Amniotic stem cell (primary cell): ENCODE measurements around the gene RALGDS.
"Not testable (repeated sequence)": the region's sequence is repeated elsewhere in the genome, so short reads cannot be mapped to it uniquely, and the experiment has no call there.

Experiments
- DNase-seq: peaks from one replicate; lab custom pipeline; 2025; lab: John Stamatoyannopoulos, UW

RALGDS gene

GRCh38 chr9:133067006-133067405 lies 54.0 kb downstream of the RALGDS start:
- no peak for DNase-seq

GRCh38 chr9:133066181-133066983 lies 54.7 kb downstream of the RALGDS start:
- DNase-seq: no peak

- no peak for DNase-seq
These were observed 56.0 kb downstream of the RALGDS start for GRCh38 chr9:133065070-133065388.

- no peak for DNase-seq
These were observed 56.6 kb downstream of the RALGDS start for GRCh38 chr9:133064241-133065069.

GRCh38 chr9:133063500-133064231 lies 57.4 kb downstream of the RALGDS start:
- DNase-seq: no peak

GRCh38 chr9:133063159-133063499 lies 57.9 kb downstream of the RALGDS start:
- no peak for DNase-seq

- not testable (repeated sequence) for DNase-seq
These were observed 58.5 kb downstream of the RALGDS start for GRCh38 chr9:133062569-133062968.

- not testable (repeated sequence) for DNase-seq
These were observed 59.3 kb downstream of the RALGDS start, which contains the start of gene CEL for GRCh38 chr9:133061764-133062145. TSS of gene CEL (plus strand) at chr9:133061981. CDS start at chr9:133062003, 22 bp downstream.

- DNase-seq: not testable (repeated sequence)
These were observed 59.8 kb downstream of the RALGDS start for GRCh38 chr9:133061019-133061763.

GRCh38 chr9:133060417-133060841 lies 60.6 kb downstream of the RALGDS start:
- DNase-seq: no peak

GRCh38 chr9:133059623-133060022 lies 61.4 kb downstream of the RALGDS start:
- DNase-seq: no peak

- no peak for DNase-seq
These were observed 62.3 kb downstream of the RALGDS start for GRCh38 chr9:133058550-133059320.

GRCh38 chr9:133058071-133058470 lies 63.0 kb downstream of the RALGDS start:
- DNase-seq: no peak

GRCh38 chr9:133057553-133057952 lies 63.5 kb downstream of the RALGDS start:
- DNase-seq: no peak

- DNase-seq: no peak
These were observed 64.0 kb downstream of the RALGDS start for GRCh38 chr9:133057006-133057405.

- DNase-seq: no peak
These were observed 64.5 kb downstream of the RALGDS start for GRCh38 chr9:133056533-133056932.

- DNase-seq: no peak
These were observed 65.1 kb downstream of the RALGDS start for GRCh38 chr9:133055788-133056420.

- DNase-seq: peak; percentile 51
These were observed 66.1 kb downstream of the RALGDS start for GRCh38 chr9:133054966-133055365.

- no peak for DNase-seq
These were observed 66.7 kb downstream of the RALGDS start for GRCh38 chr9:133054194-133054890.

GRCh38 chr9:133051966-133052539 lies 69.0 kb downstream of the RALGDS start:
- no peak for DNase-seq
